GM19193 (cell line): ENCODE data around the gene PAX8.

Experiments
- POLR2A ChIP-seq: IDR thresholded peaks from 4 replicates; pipeline ENCODE4 v1.6.1; 2011; ENCODE audit not compliant: insufficient read depth, insufficient read length; ENCODE audit errors: extremely low read depth

Gene PAX8

DNA sequence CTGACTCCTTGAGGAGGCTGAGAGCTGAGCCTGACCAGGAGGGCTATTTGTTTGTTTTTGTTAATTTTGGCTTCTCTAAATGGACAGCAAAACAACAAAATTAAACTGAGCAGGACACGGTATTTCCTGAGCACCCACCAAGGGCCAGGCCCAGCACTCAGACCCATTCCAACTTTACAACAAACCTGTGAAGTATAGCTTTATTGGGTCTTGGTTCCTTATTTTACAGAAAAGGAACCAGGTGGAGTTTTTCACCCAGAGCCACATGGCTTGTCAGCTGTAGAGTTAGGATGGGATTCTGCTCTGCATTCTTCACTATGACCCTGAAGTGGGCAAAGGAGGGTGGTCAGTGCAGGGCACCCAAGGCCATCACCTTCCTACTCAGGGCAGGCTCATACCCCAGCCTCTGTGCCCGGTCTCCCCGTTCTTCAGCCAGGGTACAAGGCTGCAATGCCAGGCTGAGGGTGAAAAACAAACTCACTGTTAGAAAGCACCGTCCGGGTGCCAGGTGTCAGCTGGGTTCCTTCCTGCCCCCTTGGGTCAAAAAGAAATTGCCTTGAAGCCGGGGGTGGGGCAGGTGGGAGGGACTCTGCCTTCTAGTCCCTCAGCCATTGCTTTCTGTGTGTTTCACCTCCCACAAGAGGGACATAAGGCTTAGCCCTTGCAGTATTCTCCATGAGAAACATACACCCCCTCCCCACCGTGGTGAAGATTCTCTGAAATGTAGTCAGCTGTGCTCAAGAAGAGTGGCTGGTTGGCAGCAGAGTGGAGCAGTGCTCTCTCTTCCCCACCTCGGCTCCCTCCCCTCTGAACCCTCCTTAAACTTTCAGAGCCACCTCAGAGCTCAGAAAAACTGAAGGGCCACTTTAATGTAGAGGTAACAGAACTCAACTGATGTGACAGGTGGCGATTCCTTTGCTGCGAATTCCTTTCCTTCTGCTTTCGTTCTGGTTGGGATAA is 102.7 kb downstream of the PAX8 start:
- no peak for TF ChIP-seq POLR2A

DNA sequence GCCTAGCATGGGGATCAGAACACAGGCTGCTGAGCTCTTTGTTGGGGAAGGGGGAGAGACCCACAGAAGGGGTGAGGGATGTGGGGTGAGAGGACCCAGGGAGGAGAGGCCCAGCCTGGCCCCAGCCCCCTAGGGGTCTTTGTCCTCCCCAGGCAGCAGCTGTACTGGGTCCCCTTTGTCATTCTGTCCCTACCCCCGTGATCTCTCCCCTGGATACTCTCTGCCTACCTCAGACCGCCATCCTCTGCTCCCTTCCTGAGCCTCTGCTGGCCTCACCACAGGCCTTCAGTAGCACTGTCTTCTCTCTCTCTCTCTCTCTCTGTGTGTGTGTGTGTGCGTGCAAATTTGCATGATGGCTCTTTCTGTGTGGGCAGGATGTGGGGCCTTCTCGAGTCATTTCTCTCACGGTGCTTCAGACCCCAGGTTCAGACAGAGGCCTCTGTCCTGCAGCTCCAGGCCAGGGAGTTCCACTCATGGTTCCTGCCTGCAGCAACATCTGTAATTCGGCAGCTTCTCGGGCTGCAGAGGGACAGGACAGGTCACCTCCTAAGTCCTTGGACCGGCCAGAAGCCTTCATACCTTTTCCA is 103.6 kb downstream of the PAX8 start:
- TF ChIP-seq POLR2A = peak; percentile 87

DNA sequence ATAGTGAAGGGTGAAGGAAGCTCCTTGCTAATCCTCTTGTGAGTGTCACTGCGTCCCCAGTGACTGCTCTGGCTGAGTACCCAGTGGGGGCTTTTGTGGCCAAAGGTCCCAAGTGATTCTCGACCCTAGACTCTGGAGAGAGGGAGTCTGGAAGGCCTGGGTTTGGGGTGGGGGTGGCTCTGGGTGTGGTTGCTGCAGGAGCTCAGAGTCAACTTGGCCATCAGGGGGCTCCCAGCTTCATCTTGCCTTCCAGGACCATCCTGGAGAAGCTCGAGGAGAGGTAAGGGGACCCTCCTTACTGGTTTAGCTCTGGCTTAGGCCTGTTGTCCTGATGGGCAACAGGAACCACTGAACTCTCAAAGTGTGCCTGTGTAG is 104.4 kb downstream of the PAX8 start:
- no peak for TF ChIP-seq POLR2A

DNA sequence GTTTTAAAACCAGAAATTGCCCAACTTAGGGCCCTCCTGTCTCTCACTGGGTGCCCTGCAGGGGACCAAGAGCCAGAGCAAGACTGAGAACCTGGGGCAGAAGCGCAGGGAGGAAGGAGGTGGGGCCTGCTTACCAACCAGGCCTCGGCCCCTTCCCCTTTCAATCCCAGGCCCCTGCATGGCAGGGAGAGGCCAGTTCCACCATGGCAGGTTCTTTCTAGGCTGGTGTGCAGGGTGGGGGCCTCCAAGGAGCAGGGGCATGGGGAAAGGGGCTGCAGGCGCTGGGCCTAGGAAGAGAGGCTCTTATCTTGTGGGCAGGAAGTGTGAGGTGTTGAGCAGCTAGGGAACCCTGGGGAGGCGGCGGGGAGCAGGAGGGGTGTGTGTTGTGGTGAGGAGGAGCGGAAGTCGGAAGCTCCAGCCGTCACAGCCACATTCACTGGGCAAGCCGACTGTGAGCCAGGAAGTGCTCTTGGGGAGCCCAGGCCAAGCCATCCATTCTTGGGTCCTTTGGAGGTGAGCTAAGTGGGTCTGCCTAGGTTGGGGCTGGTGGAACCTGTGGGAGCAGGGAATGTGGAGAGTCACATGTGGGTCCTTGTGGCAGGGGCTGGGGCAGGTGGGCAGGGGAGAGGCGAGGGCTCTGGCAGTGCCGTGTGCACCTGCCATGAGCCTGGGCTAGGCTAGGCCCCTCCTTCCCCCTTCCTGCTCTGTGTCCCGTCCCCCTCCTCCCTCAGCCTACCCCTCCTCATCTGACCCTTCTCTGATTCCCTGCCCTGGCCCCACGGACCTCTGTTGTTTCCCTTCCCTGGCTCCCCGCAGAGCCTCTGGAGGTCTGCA is 105.0 kb downstream of the PAX8 start, which contains the start of gene PSD4:
Gene PSD4 (plus strand): TSS at position 430 of the 834 bp plus-strand sequence. CDS start 8,486 bp downstream, outside the sequence.
- TF ChIP-seq POLR2A = peak; percentile 94

DNA sequence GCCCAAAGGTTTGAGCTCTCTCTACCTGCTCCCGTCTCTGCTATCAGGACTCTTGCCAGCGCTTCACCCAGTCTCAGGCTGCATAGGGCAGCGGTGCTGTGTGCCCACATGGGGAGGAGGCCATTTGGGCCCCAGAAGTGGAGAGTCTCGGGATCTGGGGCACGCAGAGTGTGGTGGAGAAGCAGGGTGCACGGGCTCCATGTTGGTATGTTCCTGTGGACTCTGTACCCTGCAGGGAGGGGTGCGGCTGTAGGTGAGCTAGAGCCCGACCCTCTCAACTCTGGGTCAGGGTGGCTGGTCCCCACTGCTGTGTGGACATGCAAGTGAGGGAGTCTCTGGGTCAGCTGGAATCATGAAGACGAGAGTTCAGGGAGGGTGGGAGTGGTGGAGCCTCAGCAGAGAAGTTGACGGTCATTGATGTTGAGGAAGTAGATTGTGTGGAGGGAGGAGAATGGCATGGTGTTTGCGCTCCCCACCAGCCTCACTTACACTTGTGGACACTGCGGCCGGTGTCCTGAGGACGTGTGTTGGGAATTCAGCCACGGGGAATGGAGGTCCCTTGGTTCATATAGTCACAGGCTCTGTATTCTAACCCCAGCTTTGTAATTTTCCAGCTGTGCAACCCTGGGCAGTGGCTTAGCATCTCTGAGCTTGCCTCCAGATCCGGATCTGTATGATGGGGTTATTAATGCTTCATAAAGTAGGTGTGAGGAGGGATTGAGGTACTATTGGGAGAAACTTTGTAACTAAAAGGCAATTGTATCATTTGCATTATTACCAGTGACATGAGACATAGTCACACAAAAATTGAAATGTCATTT is 105.8 kb downstream of the PAX8 start:
- TF ChIP-seq POLR2A = no peak

DNA sequence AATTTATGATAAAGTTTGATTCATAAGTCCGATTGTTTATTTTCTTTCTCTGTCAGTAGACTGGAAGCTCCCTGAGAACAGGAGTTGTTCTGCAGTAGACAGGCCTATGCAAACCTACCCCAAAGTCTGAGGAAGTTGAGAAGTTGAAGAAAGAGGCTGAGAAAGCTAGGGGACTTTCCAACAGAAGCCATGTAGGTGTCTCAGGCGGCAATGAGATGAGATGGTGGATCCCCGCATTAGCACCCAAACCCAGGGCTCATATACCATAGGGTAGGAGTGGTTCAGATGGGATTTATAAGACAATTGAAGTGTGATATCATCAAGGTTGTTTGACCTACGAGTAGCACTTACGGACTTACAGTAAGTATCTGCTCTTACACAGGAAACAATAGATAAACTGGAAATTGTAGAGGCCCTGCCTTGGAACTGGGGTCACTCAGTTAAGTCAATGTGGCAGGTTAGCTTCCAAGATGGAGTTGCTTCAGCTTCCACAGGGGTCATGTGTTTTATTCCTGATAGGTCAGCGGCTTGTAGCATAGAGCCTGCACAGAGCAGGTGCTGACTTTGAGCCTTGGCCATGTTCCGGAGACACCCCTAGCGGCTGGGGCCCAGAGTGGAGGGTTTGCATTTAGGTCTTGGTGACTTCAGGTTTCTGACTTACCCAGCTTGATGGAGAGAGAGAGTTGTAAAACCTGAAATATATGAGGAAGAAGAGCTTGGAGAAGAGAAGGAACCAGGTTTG is 107.2 kb downstream of the PAX8 start:
- TF ChIP-seq POLR2A = no peak

DNA sequence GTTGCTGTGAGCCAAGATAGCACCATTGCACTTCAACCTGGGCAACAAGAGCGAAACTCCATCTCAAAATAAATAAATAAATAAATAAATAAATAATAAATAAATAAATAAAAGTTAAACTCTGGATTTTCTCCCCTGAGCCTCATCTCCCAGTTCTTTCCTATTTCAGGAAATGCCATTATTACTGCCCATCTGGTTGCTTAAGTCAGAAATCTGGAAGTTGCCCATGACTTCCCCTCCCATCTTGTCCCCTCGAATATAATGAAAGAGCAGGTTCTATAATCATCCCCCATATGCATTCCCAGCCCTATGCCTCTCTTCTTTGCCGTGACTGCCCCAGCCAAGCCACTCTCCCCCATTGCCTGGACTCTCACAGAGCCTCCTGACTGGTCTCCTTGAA is 109.1 kb downstream of the PAX8 start:
- no peak for TF ChIP-seq POLR2A

DNA sequence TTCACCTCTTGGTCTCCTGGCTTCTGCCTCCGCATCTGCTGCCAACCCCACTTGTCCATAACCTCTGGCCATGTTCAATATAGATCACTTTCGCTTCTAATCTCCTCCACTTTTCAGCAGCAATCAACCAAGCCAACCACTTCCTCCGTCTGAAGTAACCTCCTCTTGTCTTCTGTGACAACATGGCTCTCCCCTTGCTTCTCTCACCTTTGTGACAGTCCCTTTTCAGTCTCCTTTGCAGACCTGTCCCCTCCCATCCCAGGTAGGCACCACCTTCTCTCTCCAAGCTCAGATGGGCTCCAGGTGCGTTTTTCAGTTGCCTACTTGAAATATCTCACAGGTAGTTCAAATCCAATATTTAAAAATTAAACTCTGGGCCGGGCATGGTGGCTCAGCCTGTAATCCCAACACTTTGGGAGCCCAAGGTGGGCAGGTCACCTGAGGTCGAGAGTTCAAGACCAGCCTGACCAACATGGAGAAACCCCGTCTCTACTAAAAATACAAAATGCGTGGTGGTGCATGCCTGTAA is 109.7 kb downstream of the PAX8 start:
- TF ChIP-seq POLR2A = no peak

DNA sequence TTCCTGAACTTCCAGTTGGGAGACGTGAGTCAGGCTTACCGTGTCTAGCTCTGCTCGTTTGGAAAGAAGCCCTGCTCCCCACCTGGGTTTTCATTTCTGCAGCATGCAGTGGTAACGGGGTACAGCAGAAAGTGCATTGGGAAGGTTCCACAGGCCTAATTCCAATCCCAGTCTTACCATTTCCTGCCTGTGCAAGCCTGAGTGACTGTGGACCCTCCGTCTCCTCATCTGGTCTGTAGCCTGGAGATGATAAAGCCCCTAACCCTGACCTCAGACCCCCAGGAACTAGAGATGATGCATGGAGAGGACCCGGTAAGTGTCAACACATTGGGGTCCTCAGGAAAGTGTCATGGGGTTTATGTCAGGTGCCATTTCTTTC is 110.8 kb downstream of the PAX8 start:
- TF ChIP-seq POLR2A = no peak

DNA sequence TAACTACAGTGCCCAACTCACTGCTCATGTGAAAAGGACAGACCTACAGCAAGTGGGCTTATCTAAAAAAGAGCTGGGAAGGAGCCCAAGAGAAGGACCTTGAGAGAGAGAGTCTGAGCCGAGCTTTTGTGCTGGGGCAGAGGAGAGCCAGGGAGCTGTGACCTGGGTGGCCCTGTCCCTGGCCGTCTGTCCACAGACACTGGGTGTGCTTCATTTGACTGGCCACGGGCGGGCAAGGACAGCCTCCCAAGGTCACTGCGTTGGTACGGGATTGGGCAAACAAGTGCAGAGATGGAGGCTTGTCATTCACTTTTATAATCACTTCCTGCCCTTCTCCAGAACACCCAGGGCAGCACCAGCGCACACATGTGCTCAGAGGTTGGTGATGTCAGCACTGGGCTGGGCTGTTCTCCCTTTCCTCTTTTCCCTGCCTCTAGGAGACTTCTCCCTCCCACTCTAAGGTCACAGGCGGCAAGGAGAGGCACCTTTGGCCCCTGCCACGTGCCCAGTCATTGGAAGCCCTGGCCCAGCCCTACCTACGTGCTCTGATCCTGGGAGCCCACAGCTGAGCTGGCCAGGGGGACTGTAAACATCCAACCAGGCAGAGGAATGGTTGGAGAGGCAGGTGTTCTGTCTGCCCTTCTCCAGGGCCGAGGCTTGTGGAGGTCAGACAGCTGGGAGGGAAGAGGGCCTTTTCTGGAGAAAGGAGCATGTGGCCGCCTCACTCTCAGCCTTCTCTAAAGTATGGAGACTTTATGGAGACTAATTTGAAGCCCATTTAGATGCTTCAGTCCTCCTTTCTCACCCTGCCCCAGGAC is 111.4 kb downstream of the PAX8 start:
- no peak for TF ChIP-seq POLR2A

DNA sequence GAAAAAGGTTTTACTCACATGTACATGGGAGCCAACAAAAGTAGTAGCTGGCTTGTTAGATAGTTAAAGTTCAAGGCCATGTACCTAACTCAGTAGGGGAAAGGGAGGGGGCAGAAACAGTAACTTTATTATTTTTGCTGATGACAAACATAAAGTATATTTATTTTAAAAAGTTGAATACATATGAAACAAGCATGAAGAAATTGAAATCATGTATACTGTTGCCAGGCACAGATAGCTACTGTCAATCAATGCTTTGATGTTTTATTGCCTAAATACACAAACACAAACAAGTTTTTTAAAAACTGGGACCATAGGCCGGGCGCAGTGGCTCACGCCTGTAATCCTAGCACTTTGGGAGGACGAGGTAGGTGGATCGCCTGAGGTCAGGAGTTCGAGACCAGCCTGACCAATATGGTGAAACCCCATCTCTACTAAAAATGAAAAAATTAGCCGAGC is 112.5 kb downstream of the PAX8 start:
- no peak for TF ChIP-seq POLR2A
